NB4 (cell line): ENCODE measurements around the gene RNU1-2.

Experiments used
- MYC ChIP-seq: IDR thresholded peaks from 2 replicates; pipeline ENCODE4 v1.6.1; 2011; ENCODE audit warnings: low read depth, low read length
- POLR2A ChIP-seq: IDR thresholded peaks from 2 replicates; pipeline ENCODE4 v1.6.1; 2011; ENCODE audit warnings: mild to moderate bottlenecking; ENCODE audit not compliant: insufficient read length; ENCODE audit errors: extremely low read depth
- TF ChIP-seq, protein P1 (sequence below): IDR thresholded peaks from one replicate; pipeline ENCODE4 v1.5.1; 2012; ENCODE audit warnings: low read depth, low read length
- TF ChIP-seq, protein P2 (sequence below): IDR thresholded peaks from 2 replicates; pipeline ENCODE4 v1.6.1; 2011; ENCODE audit warnings: low read depth, low read length

DNA sequence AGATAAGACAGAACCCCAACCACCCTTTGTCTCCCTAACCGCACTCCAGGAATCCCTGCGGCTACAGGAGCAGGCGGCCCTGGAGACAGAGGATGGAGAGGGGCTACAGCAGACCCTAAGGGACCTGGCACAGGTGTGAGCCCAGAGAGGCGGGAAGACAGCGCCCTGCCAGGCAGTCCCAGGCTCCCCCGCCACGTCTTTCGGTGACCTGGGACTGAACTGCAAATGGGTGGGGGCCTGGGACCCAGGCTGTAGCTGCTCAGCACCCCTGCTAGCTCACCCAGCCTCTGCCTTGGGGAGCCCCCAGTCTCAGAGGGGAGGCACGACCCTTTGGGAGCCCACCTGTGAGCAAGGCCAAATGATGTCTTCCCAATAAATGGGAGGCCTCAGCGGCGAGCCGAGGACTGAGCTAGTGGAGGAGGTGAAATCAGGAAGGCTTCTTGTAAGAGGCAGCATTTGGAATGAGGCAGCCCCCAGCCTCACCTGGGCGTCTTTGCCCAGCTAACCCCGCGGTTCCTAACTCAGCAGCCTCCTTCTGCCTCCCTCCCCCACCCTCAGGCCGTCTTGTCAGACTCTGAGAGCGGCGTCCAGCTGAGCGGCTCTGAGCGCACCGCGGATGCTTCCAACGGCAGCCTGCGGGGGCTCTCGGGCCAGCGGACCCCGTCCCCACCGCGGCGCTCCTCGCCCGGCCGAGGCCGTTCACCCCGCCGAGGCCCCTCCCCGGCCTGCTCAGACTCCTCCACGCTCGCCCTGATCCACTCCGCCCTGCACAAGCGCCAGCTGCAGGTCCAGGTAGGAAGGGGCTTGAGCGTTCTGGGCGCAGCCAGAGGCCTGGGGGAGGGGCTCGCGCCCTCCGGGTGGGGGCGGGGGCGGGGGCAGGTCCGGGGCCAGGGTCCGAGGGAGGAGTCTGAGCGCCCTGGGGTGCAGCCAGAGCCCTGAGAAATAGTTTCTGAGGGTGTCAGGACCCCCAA, 42.9 kb downstream of the RNU1-2 start:
- TF ChIP-seq, protein P1, sequence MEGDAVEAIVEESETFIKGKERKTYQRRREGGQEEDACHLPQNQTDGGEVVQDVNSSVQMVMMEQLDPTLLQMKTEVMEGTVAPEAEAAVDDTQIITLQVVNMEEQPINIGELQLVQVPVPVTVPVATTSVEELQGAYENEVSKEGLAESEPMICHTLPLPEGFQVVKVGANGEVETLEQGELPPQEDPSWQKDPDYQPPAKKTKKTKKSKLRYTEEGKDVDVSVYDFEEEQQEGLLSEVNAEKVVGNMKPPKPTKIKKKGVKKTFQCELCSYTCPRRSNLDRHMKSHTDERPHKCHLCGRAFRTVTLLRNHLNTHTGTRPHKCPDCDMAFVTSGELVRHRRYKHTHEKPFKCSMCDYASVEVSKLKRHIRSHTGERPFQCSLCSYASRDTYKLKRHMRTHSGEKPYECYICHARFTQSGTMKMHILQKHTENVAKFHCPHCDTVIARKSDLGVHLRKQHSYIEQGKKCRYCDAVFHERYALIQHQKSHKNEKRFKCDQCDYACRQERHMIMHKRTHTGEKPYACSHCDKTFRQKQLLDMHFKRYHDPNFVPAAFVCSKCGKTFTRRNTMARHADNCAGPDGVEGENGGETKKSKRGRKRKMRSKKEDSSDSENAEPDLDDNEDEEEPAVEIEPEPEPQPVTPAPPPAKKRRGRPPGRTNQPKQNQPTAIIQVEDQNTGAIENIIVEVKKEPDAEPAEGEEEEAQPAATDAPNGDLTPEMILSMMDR = no peak
- TF ChIP-seq POLR2A = no peak
- TF ChIP-seq, protein P2, sequence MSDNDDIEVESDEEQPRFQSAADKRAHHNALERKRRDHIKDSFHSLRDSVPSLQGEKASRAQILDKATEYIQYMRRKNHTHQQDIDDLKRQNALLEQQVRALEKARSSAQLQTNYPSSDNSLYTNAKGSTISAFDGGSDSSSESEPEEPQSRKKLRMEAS = no peak
- TF ChIP-seq MYC = no peak
